Astrocyte (in vitro differentiated cells and primary cell): Measurements from ENCODE around the gene ALDH3A2. TPM values are rescaled to one million over a fixed set of nuclear protein-coding genes. Genes with fewer than 3 reads are reported as not detected.

ENCODE experiments used
- DNase-seq: peaks from one replicate; pipeline ENCODE4 v3.0.0-alpha.2; 2010; ENCODE audit warnings: low read depth
- FAIRE-seq: peaks from 2 replicates; lab custom pipeline; 2011; peaks lifted over from hg19 to GRCh38; lab: Jason Lieb, UNC
- H2AFZ ChIP-seq: 2 replicates; pipeline ENCODE4 v1.6.0; 2012; ENCODE audit warnings: low read depth, low read length, inconsistent platforms
- H3K27ac ChIP-seq: 2 replicates; pipeline ENCODE4 v1.5.1; 2011; ENCODE audit warnings: low read depth, low read length, inconsistent platforms
- H3K27me3 ChIP-seq: 2 replicates; pipeline ENCODE4 v1.6.0; 2011; ENCODE audit warnings: low read length, inconsistent platforms; ENCODE audit not compliant: insufficient read depth
- H3K36me3 ChIP-seq: 2 replicates; pipeline ENCODE4 v1.5.1; 2011; ENCODE audit warnings: low read length, inconsistent platforms; ENCODE audit not compliant: insufficient read depth
- H3K4me1 ChIP-seq: 2 replicates; pipeline ENCODE4 v1.5.1; 2011; ENCODE audit warnings: low read length, inconsistent platforms; ENCODE audit not compliant: insufficient read depth
- H3K4me2 ChIP-seq: 2 replicates; pipeline ENCODE4 v1.6.0; 2012; ENCODE audit warnings: low read length, inconsistent platforms
- H3K4me3 ChIP-seq: 2 replicates; pipeline ENCODE4 v1.5.1; 2011; ENCODE audit warnings: low read depth, mild to moderate bottlenecking, low read length, inconsistent platforms; ENCODE audit not compliant: insufficient read depth
- H3K79me2 ChIP-seq: 2 replicates; pipeline ENCODE4 v1.6.0; 2012; ENCODE audit warnings: mild to moderate bottlenecking, low read length, inconsistent platforms; ENCODE audit not compliant: insufficient read depth
- H3K9ac ChIP-seq: 2 replicates; pipeline ENCODE4 v1.6.0; 2012; ENCODE audit warnings: mild to moderate bottlenecking, low read length, inconsistent platforms
- H3K9me3 ChIP-seq: 2 replicates; pipeline ENCODE4 v1.5.1; 2012; ENCODE audit warnings: low read depth, mild to moderate bottlenecking, low read length, inconsistent platforms; ENCODE audit not compliant: insufficient read depth
- H4K20me1 ChIP-seq: 2 replicates; pipeline ENCODE4 v1.6.0; 2012; ENCODE audit warnings: low read length, inconsistent platforms; ENCODE audit not compliant: insufficient read depth
- H3K27ac Mint-ChIP-seq: one replicate; pipeline ENCODE4 v1.8.0; 2021; ENCODE audit warnings: mild to moderate bottlenecking, mixed read lengths; ENCODE audit not compliant: unreplicated experiment
- H3K27me3 Mint-ChIP-seq: one replicate; pipeline ENCODE4 v1.8.0; 2021; ENCODE audit warnings: low read depth, mixed read lengths; ENCODE audit not compliant: unreplicated experiment
- H3K36me3 Mint-ChIP-seq: one replicate; pipeline ENCODE4 v1.8.0; 2021; ENCODE audit warnings: low read depth, mixed read lengths; ENCODE audit not compliant: unreplicated experiment
- H3K4me1 Mint-ChIP-seq: one replicate; pipeline ENCODE4 v1.8.0; 2021; ENCODE audit warnings: low read depth, mixed read lengths; ENCODE audit not compliant: unreplicated experiment
- H3K4me3 Mint-ChIP-seq: one replicate; pipeline ENCODE4 v1.8.0; 2021; ENCODE audit warnings: mild to moderate bottlenecking, moderate library complexity, mixed read lengths; ENCODE audit not compliant: unreplicated experiment
- H3K9me3 Mint-ChIP-seq: one replicate; pipeline ENCODE4 v1.8.0; 2021; ENCODE audit warnings: mild to moderate bottlenecking, mixed read lengths; ENCODE audit not compliant: unreplicated experiment
- CTCF ChIP-seq: IDR thresholded peaks from 2 replicates; pipeline ENCODE4 v1.5.1; 2011; ENCODE audit warnings: low read depth, mild to moderate bottlenecking, inconsistent platforms, low read length, moderate library complexity; ENCODE audit not compliant: insufficient read depth
- EZH2 ChIP-seq: IDR thresholded peaks from 2 replicates; pipeline ENCODE4 v1.6.1; 2012; ENCODE audit warnings: mild to moderate bottlenecking, low read length, inconsistent platforms; ENCODE audit not compliant: insufficient read depth
- total RNA-seq: library from RNA; stranded (reverse); gene quantifications from 2 replicates; pipeline ENCODE4 v1.2.1, GENCODE V29; 2021

Gene ALDH3A2
- total RNA-seq, 1 donor from 2014 or later: 13.8 TPM

GRCh38 chr17:19726631-19727376, 78.3 kb downstream of the ALDH3A2 start:
- Histone ChIP-seq H3K27me3 (peaks cover 7% of the 10 kb centered on the region), H3K9me3 (no peaks in the 10 kb centered on the region), H4K20me1 (no peaks in the 10 kb centered on the region), H3K79me2 (no peaks in the 10 kb centered on the region), H3K36me3 (no peaks in the 10 kb centered on the region), H3K4me2 (no peak overlapping the region), H2AFZ (no peak overlapping the region), H3K4me1 (no peaks in the 10 kb centered on the region), H3K9ac (no peak overlapping the region), H3K27ac (no peak overlapping the region), H3K4me3 (no peak overlapping the region)
- Mint-ChIP-seq H3K4me1 (no peaks in the 10 kb centered on the region), H3K9me3 (no peaks in the 10 kb centered on the region), H3K27ac (no peak overlapping the region), H3K27me3 (peaks cover 26% of the 10 kb centered on the region), H3K4me3 (no peak overlapping the region), H3K36me3 (no peaks in the 10 kb centered on the region)
- FAIRE-seq: no peak
- TF ChIP-seq EZH2 (no peak), CTCF (no peak)
- no peak for DNase-seq

Other genes starting within 250 kb of the ALDH3A2 start
- gene RNF112, start 237.5 kb upstream of the ALDH3A2 start, total RNA-seq: 0.36 and 0.96 TPM in 2 replicates
- 0.17 and 0.75 TPM in 2 replicates for gene SLC47A1, start 114.9 kb upstream of the ALDH3A2 start, total RNA-seq
- not detected in 2 replicates for gene SLC47A2, start 67.8 kb downstream of the ALDH3A2 start, total RNA-seq
- not detected in 2 replicates for gene ALDH3A1, start 99.5 kb downstream of the ALDH3A2 start, total RNA-seq
- 10.8 and 12.1 TPM in 2 replicates for gene ULK2, start 219.2 kb downstream of the ALDH3A2 start, total RNA-seq